HepG2 (cell line): ENCODE measurements around the gene PAPSS2. TPM values are rescaled to one million over a fixed set of nuclear protein-coding genes. Genes with fewer than 3 reads are reported as not detected.
A peak's percentile ranks its signal among the peaks of the same experiment; 100 is the strongest.

Source experiments
- GLMP ChIP-seq: sonication (generic); formaldehyde crosslinking; IDR thresholded peaks from 2 replicates; pipeline ENCODE4 v1.9.0; 2021; ENCODE audit warnings: missing genetic modification reagents, mild to moderate bottlenecking, borderline replicate concordance
- IKZF5 ChIP-seq: IDR thresholded peaks from 2 replicates; pipeline ENCODE4 v1.6.1; 2018; ENCODE audit warnings: missing genetic modification reagents, mild to moderate bottlenecking, missing compliant biosample characterization
- JARID2 ChIP-seq: sonication (generic); formaldehyde crosslinking; IDR thresholded peaks from 2 replicates; pipeline ENCODE4 v1.8.1; 2023; ENCODE audit warnings: missing genetic modification reagents, inconsistent platforms; ENCODE audit not compliant: insufficient replicate concordance
- PLRG1 ChIP-seq: fragments of 450-650 bp; conservative IDR thresholded peaks from 2 replicates; pipeline ENCODE4 v1.6.1; 2016
- SP140L ChIP-seq: sonication (generic); formaldehyde crosslinking; IDR thresholded peaks from 2 replicates; pipeline ENCODE4 v1.4.0; 2020; ENCODE audit warnings: missing genetic modification reagents, borderline replicate concordance
- TEAD3 ChIP-seq: optimal IDR thresholded peaks from 2 replicates; pipeline ENCODE3; 2016; ENCODE audit warnings: borderline replicate concordance
- USF2 ChIP-seq, 2 experiments: sonication (generic) in 1 of 2; formaldehyde crosslinking in 1 of 2; IDR thresholded peaks; 2 replicates each; pipeline versions ENCODE4 v1.5.1 to v1.6.1; 2011 to 2020; ENCODE audit warnings: borderline replicate concordance in 1 of 2, low read depth in 1 of 2, low read length in 1 of 2, mild to moderate bottlenecking in 1 of 2, missing genetic modification reagents in 1 of 2, moderate library complexity in 1 of 2
- ZBTB3 ChIP-seq: sonication (generic); formaldehyde crosslinking; IDR thresholded peaks from 2 replicates; pipeline ENCODE4 v1.4.0; 2020; ENCODE audit warnings: low read depth, mild to moderate bottlenecking, moderate library complexity, missing genetic modification reagents, borderline replicate concordance
- ZIK1 ChIP-seq: sonication (generic); formaldehyde crosslinking; IDR thresholded peaks from 2 replicates; pipeline ENCODE4 v1.5.0; 2020; ENCODE audit warnings: mild to moderate bottlenecking, low read depth, missing genetic modification reagents, borderline replicate concordance
- ZNF235 ChIP-seq: sonication (generic); formaldehyde crosslinking; IDR thresholded peaks from 2 replicates; pipeline ENCODE4 v1.8.1; 2023; ENCODE audit warnings: mild to moderate bottlenecking, missing genetic modification reagents, borderline replicate concordance
- ZNF354B ChIP-seq: sonication (generic); formaldehyde crosslinking; IDR thresholded peaks from 2 replicates; pipeline ENCODE4 v1.8.0; 2022; ENCODE audit warnings: mild to moderate bottlenecking, missing genetic modification reagents
- ZNF839 ChIP-seq: sonication (generic); formaldehyde crosslinking; IDR thresholded peaks from 2 replicates; pipeline ENCODE4 v1.4.0; 2020; ENCODE audit warnings: missing genetic modification reagents, mild to moderate bottlenecking, borderline replicate concordance
- polyA plus RNA-seq, 8 experiments: library from polyadenylated mRNA; depleted of rRNA in 3 of 8; stranded (reverse) in 7 of 8; unstranded in 1 of 8; fragments of >200 nt; fragmentation: Illumina TruSeq in 4 of 8; extraction: Trizol in 4 of 8; gene quantifications; 2 replicates each; pipeline versions ENCODE4 v1.2.1 to v1.2.3, GENCODE V29; 2011 to 2016; ENCODE audit warnings: low read depth in 4 of 8, missing spikeins in 1 of 8, mixed read lengths in 1 of 8; ENCODE audit not compliant: insufficient read depth in 1 of 8
- total RNA-seq, 5 experiments: library from RNA; depleted of rRNA; stranded (reverse); fragments of >200 nt; fragmentation: Illumina TruSeq; extraction: Trizol; gene quantifications; 2 replicates each; pipeline ENCODE4 v1.2.3, GENCODE V29; 2016; ENCODE audit warnings: low read depth in 1 of 5
- TF ChIP-seq, protein P1 (sequence below): sonication (generic); formaldehyde crosslinking; IDR thresholded peaks from 2 replicates; pipeline ENCODE4 v1.9.0; 2021; ENCODE audit warnings: missing genetic modification reagents, borderline replicate concordance
- TF ChIP-seq, protein P2 (sequence below): sonication (generic); formaldehyde crosslinking; IDR thresholded peaks from 2 replicates; pipeline ENCODE4 v1.5.0; 2020; ENCODE audit warnings: missing genetic modification reagents
- TF ChIP-seq, protein P3 (sequence below): sonication (generic); formaldehyde crosslinking; IDR thresholded peaks from 2 replicates; pipeline ENCODE4 v1.5.1; 2020; ENCODE audit warnings: mild to moderate bottlenecking, moderate library complexity, missing genetic modification reagents
- TF ChIP-seq, protein P4 (sequence below): sonication (generic); formaldehyde crosslinking; IDR thresholded peaks from 2 replicates; pipeline ENCODE4 v1.4.0; 2020; ENCODE audit warnings: mild to moderate bottlenecking, missing genetic modification reagents

Gene PAPSS2
- total and polyA plus RNA-seq, 2 of the 13 experiments (the other 11 are each of a cell fraction or from before 2014, with no cell fraction given), result 0.11 to 0.12 TPM

DNA sequence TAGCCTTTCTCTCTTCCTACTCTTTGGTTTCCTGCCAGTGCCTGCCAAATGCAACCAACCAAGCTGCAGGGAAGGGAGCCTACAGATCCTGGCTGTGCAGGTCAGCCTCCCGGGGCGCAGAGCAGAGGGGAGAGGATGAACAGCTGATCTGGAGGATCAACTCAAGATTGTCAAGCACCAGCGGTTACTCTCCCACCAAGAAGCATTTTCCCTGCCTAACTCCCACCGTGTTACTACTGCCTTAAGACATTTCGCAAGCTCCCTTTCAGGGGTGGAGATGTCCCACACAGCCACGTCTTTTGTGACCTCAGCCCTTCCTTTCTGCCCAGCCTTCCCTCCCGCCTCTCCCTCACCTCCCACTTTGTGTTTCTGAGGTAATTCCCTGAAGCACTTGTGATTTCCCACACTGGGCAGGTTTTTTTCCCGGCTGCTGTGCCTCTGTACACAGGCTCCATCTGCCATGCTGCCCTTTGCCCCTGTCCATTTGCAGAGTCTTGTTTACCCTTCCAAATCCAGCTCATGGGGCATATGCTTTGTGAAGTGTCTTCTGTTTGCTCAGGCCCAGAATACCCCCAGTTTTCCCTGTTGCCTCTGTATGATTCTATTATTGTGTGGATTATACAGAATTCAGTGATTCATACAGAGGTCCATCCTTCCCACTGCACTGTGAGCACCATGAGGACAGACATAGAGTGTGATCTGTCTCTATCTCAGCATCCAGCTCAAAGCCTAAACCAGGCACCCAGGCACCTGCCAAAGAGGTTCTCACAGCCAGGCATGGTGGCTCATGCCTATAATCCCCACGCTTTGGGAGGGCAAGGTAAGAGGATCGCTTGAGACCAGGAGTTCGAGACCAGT is 40.9 kb upstream of the PAPSS2 start (continued):
- TF ChIP-seq JARID2 (CRISPR knock-in tag) (no peak), PLRG1 (no peak), ZNF235 (CRISPR knock-in tag) (no peak), USF2 (IDR thresholded peaks at IDR 0.05; ENCODE audit: low read depth, low read length) (no peak), USF2 (CRISPR knock-in tag; IDR thresholded peaks at IDR 0.05; ENCODE audit: borderline replicate concordance) (no peak), ZBTB3 (CRISPR knock-in tag) (0 out of 2 replicates have a peak, but pooled peaks have one; percentile 61), SP140L (CRISPR knock-in tag) (no peak; the same call in 1 of the 2 replicates), GLMP (CRISPR knock-in tag) (no peak), ZNF839 (CRISPR knock-in tag) (no peak), TEAD3 (CRISPR knock-in tag) (peak; percentile 28), IKZF5 (peak; percentile 82), ZIK1 (CRISPR knock-in tag) (no peak), ZNF354B (no peak)
- TF ChIP-seq, protein P1, sequence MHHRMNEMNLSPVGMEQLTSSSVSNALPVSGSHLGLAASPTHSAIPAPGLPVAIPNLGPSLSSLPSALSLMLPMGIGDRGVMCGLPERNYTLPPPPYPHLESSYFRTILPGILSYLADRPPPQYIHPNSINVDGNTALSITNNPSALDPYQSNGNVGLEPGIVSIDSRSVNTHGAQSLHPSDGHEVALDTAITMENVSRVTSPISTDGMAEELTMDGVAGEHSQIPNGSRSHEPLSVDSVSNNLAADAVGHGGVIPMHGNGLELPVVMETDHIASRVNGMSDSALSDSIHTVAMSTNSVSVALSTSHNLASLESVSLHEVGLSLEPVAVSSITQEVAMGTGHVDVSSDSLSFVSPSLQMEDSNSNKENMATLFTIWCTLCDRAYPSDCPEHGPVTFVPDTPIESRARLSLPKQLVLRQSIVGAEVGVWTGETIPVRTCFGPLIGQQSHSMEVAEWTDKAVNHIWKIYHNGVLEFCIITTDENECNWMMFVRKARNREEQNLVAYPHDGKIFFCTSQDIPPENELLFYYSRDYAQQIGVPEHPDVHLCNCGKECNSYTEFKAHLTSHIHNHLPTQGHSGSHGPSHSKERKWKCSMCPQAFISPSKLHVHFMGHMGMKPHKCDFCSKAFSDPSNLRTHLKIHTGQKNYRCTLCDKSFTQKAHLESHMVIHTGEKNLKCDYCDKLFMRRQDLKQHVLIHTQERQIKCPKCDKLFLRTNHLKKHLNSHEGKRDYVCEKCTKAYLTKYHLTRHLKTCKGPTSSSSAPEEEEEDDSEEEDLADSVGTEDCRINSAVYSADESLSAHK (CRISPR knock-in tag), result no peak
- TF ChIP-seq, protein P2, sequence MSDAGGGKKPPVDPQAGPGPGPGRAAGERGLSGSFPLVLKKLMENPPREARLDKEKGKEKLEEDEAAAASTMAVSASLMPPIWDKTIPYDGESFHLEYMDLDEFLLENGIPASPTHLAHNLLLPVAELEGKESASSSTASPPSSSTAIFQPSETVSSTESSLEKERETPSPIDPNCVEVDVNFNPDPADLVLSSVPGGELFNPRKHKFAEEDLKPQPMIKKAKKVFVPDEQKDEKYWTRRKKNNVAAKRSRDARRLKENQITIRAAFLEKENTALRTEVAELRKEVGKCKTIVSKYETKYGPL (CRISPR knock-in tag), result no peak
- TF ChIP-seq, protein P3, sequence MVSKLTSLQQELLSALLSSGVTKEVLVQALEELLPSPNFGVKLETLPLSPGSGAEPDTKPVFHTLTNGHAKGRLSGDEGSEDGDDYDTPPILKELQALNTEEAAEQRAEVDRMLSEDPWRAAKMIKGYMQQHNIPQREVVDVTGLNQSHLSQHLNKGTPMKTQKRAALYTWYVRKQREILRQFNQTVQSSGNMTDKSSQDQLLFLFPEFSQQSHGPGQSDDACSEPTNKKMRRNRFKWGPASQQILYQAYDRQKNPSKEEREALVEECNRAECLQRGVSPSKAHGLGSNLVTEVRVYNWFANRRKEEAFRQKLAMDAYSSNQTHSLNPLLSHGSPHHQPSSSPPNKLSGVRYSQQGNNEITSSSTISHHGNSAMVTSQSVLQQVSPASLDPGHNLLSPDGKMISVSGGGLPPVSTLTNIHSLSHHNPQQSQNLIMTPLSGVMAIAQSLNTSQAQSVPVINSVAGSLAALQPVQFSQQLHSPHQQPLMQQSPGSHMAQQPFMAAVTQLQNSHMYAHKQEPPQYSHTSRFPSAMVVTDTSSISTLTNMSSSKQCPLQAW (CRISPR knock-in tag), result peak; percentile 73
- TF ChIP-seq, protein P4, sequence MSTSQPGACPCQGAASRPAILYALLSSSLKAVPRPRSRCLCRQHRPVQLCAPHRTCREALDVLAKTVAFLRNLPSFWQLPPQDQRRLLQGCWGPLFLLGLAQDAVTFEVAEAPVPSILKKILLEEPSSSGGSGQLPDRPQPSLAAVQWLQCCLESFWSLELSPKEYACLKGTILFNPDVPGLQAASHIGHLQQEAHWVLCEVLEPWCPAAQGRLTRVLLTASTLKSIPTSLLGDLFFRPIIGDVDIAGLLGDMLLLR, result no peak
